Endodermal cell (in vitro differentiated cells): ENCODE results near the gene TRIO. TPM values are rescaled to one million over a fixed set of nuclear protein-coding genes. Genes with fewer than 3 reads are reported as not detected.

Experiments used
- DNase-seq: peaks from one replicate; pipeline ENCODE4 v3.0.0-alpha.2; 2017
- H3K27ac ChIP-seq: 2 replicates; pipeline ENCODE4 v1.5.1; 2013; ENCODE audit warnings: mild to moderate bottlenecking, low read depth, low read length, moderate library complexity
- H3K27me3 ChIP-seq: 2 replicates; pipeline ENCODE4 v1.6.1; 2013; ENCODE audit warnings: mild to moderate bottlenecking, low read length, moderate library complexity; ENCODE audit not compliant: insufficient read depth, control insufficient read depth, poor library complexity, severe bottlenecking
- H3K36me3 ChIP-seq: 2 replicates; pipeline ENCODE4 v1.7.0; 2013; ENCODE audit warnings: mild to moderate bottlenecking, low read length, moderate library complexity; ENCODE audit not compliant: control insufficient read depth, insufficient read depth
- H3K4me1 ChIP-seq: one replicate; pipeline ENCODE4 v1.7.0; 2013; ENCODE audit warnings: low read length; ENCODE audit not compliant: control insufficient read depth, insufficient read depth
- H3K4me3 ChIP-seq: 2 replicates; pipeline ENCODE4 v1.5.1; 2013; ENCODE audit warnings: mild to moderate bottlenecking, low read length, moderate library complexity
- H3K9ac ChIP-seq: 2 replicates; pipeline ENCODE4 v1.6.1; 2013; ENCODE audit warnings: mild to moderate bottlenecking, low read length, moderate library complexity; ENCODE audit not compliant: poor library complexity, severe bottlenecking; ENCODE audit errors: extremely low read depth
- H3K9me3 ChIP-seq: 2 replicates; pipeline ENCODE4 v1.6.1; 2013; ENCODE audit warnings: mild to moderate bottlenecking, low read length, moderate library complexity; ENCODE audit not compliant: control insufficient read depth
- H3K27ac Mint-ChIP-seq: 2 replicates; pipeline ENCODE4 v1.8.0; 2020; ENCODE audit warnings: mixed read lengths
- H3K27me3 Mint-ChIP-seq: 2 replicates; pipeline ENCODE4 v1.8.0; 2021; ENCODE audit warnings: mild to moderate bottlenecking, mixed read lengths; ENCODE audit not compliant: insufficient read depth
- H3K36me3 Mint-ChIP-seq: 2 replicates; pipeline ENCODE4 v1.8.0; 2020; ENCODE audit warnings: low read depth, mixed read lengths
- H3K4me1 Mint-ChIP-seq: 2 replicates; pipeline ENCODE4 v1.8.0; 2020; ENCODE audit warnings: mixed read lengths
- H3K4me3 Mint-ChIP-seq: 2 replicates; pipeline ENCODE4 v1.8.0; 2020; ENCODE audit warnings: mild to moderate bottlenecking, moderate library complexity, mixed read lengths
- H3K9me3 Mint-ChIP-seq: 2 replicates; pipeline ENCODE4 v1.8.0; 2020; ENCODE audit warnings: mild to moderate bottlenecking, mixed read lengths
- WGBS, 2 experiments: methylation state at CpG; one replicate each; pipeline versions ENCODE4 v1.1.5 to v1.1.7; 2013; ENCODE audit warnings: missing lambda C conversion rate in 2 of 2, mixed read lengths in 1 of 2; ENCODE audit not compliant: insufficient coverage in 1 of 2, insufficient read length in 1 of 2; 5-methylcytosine and 5-hydroxymethylcytosine counted together
- total RNA-seq, 2 donors: library from RNA; stranded (reverse); fragmentation: NEBNext Ultra II Directional in 1 of 2; extraction: Animal tissue kit (Norgen Biotek cat#: 25700) in 1 of 2; gene quantifications; 2 replicates in 1 of 2; 3 replicates in 1 of 2; pipeline ENCODE4 v1.2.1, GENCODE V29; 2021
- TF ChIP-seq, protein P1 (sequence below): fragments of 200-600 bp; sonication (generic); conservative IDR thresholded peaks from 2 replicates; pipeline ENCODE4 v1.5.0; 2021; ENCODE audit warnings: antibody characterized with exemption, mild to moderate bottlenecking

Gene TRIO
- total RNA-seq, 2 donors from 2014 or later = 88.3 to 109 TPM

DNA sequence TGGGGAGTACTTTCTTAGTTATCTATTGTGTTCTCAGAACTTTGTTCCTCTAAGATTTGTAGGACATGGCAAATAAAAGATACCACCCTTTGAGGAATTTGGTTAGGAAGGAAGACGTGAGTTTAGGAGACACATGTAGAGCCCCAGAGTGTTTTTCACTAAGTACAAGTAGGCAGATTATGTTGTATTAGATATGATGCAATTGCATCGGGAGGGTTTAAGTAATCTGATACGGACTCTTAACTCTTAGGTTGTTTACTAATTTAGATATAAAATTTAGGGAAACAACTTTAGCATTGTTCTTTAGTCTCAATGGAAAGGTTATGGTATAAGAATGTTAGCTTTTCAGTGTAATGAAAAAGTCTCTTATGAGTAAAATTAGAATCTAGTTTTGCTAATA is 84.4 kb downstream of the TRIO start:
- no peak overlapping the region for H3K27ac ChIP-seq
- H3K4me1 ChIP-seq = no peaks in the 10 kb centered on the region
- Mint-ChIP-seq H3K4me3 (no peak overlapping the region), H3K4me1 (peaks cover 43% of the 10 kb centered on the region), H3K27me3 (peaks cover 9% of the 10 kb centered on the region), H3K36me3 (no peaks in the 10 kb centered on the region), H3K9me3 (no peaks in the 10 kb centered on the region), H3K27ac (no peak overlapping the region)
- no peaks in the 10 kb centered on the region for H3K27me3 ChIP-seq
- no peaks in the 10 kb centered on the region for H3K36me3 ChIP-seq
- H3K4me3 ChIP-seq = no peak overlapping the region
- 82 to 100% methylated on average over 2 to 3 of the region's 3 CpGs for WGBS, 2 experiments
- H3K9ac ChIP-seq = no peak overlapping the region
- no peaks in the 10 kb centered on the region for H3K9me3 ChIP-seq
- TF ChIP-seq, protein P1, sequence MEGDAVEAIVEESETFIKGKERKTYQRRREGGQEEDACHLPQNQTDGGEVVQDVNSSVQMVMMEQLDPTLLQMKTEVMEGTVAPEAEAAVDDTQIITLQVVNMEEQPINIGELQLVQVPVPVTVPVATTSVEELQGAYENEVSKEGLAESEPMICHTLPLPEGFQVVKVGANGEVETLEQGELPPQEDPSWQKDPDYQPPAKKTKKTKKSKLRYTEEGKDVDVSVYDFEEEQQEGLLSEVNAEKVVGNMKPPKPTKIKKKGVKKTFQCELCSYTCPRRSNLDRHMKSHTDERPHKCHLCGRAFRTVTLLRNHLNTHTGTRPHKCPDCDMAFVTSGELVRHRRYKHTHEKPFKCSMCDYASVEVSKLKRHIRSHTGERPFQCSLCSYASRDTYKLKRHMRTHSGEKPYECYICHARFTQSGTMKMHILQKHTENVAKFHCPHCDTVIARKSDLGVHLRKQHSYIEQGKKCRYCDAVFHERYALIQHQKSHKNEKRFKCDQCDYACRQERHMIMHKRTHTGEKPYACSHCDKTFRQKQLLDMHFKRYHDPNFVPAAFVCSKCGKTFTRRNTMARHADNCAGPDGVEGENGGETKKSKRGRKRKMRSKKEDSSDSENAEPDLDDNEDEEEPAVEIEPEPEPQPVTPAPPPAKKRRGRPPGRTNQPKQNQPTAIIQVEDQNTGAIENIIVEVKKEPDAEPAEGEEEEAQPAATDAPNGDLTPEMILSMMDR = no peak
- no peak for DNase-seq

DNA sequence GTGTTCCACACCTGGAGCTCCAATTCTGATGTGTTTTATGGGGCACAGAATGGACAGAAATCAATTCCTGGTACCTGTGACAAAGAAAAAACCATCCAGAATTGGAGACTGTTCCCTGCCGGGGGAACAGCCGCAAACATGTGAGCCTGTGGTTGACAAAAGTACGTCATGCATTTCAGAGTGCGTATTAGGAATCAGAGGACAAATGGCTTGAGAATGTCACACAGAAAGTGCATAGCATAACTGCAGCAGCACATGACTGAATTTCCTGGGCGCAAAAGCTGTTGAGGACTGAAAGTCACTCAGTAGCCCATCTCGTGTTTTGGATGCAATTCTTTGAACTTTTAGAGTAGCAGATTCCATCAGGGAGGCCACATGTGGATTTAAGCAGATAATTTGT is 85.1 kb downstream of the TRIO start:
- no peak overlapping the region for H3K27ac Mint-ChIP-seq
- Histone ChIP-seq H3K4me3 (no peak overlapping the region), H3K27ac (no peak overlapping the region), H3K27me3 (no peaks in the 10 kb centered on the region), H3K9ac (no peak overlapping the region), H3K9me3 (no peaks in the 10 kb centered on the region), H3K4me1 (no peaks in the 10 kb centered on the region), H3K36me3 (no peaks in the 10 kb centered on the region)
- H3K4me1 Mint-ChIP-seq = peaks cover 37% of the 10 kb centered on the region
- no peak overlapping the region for H3K4me3 Mint-ChIP-seq
- peaks cover 2% of the 10 kb centered on the region for H3K27me3 Mint-ChIP-seq
- no peaks in the 10 kb centered on the region for H3K36me3 Mint-ChIP-seq
- H3K9me3 Mint-ChIP-seq = no peaks in the 10 kb centered on the region
- WGBS, 2 experiments = 92 to 96% methylated on average over 6 of the region's 6 CpGs
- no peak for DNase-seq
- TF ChIP-seq, protein P1 = no peak

DNA sequence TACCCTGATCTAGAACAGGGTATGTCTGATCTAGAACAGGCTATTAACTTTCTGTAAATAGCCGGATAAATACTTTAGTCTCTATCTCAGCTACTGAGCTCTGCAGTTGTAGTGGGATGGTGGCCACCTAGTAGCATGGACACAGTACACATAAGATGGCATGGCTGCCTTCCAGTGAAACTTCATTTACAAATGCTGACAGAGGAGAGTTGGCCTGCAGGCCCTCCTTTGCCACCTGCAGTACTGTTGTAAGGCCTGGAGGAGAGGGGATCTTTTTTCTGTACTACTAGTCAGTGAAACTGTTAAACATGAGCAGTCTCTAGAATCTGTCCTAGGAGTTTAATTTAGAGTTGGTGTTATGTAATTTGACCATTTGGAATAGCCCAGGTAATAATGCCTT is 86.0 kb downstream of the TRIO start:
- Histone ChIP-seq H3K9ac (no peak overlapping the region), H3K27me3 (no peaks in the 10 kb centered on the region), H3K4me1 (no peaks in the 10 kb centered on the region), H3K9me3 (no peaks in the 10 kb centered on the region), H3K4me3 (no peak overlapping the region), H3K36me3 (no peaks in the 10 kb centered on the region), H3K27ac (no peak overlapping the region)
- TF ChIP-seq, protein P1 = no peak
- Mint-ChIP-seq H3K27ac (no peak overlapping the region), H3K27me3 (no peaks in the 10 kb centered on the region), H3K9me3 (no peaks in the 10 kb centered on the region), H3K4me3 (no peak overlapping the region), H3K36me3 (no peaks in the 10 kb centered on the region), H3K4me1 (peaks cover 35% of the 10 kb centered on the region)
- 86% methylated on average over 1 of the region's 1 CpG; no CpG with 5 or more reads in 1 of the 2 experiments for WGBS, 2 experiments
- no peak for DNase-seq
